Liver (tissue), 9 donors: ENCODE measurements around the gene BEX4. TPM values are rescaled to one million over a fixed set of nuclear protein-coding genes. Genes with fewer than 3 reads are reported as not detected.

ENCODE experiments used
- DNase-seq: peaks from one replicate; pipeline ENCODE4 v3.0.0-alpha.2; 2017; ENCODE audit warnings: low spot score
- H3K27ac ChIP-seq, 2 donors: one replicate each; pipeline ENCODE4 v1.7.0; 2013; ENCODE audit warnings: inconsistent platforms in 2 of 2, low read length in 2 of 2, control low read depth in 1 of 2, low read depth in 1 of 2, mild to moderate bottlenecking in 1 of 2
- H3K27me3 ChIP-seq, 4 donors: one replicate each; pipeline versions ENCODE4 v1.6.1 to v1.7.0; 2013; ENCODE audit warnings: low read length in 3 of 4, inconsistent platforms in 1 of 4, mild to moderate bottlenecking in 1 of 4, moderate library complexity in 1 of 4; ENCODE audit not compliant: control insufficient read depth in 4 of 4, insufficient read depth in 4 of 4
- H3K36me3 ChIP-seq, 4 donors: one replicate each; pipeline versions ENCODE4 v1.6.1 to v1.7.0; 2013; ENCODE audit warnings: low read length in 3 of 4, mild to moderate bottlenecking in 3 of 4, low read depth in 1 of 4, moderate library complexity in 1 of 4; ENCODE audit not compliant: control insufficient read depth in 4 of 4, insufficient read depth in 3 of 4
- H3K4me1 ChIP-seq, 4 donors: one replicate each; pipeline versions ENCODE4 v1.6.1 to v1.7.0; 2013; ENCODE audit warnings: low read length in 3 of 4, mild to moderate bottlenecking in 3 of 4, moderate library complexity in 1 of 4; ENCODE audit not compliant: control insufficient read depth in 4 of 4, insufficient read depth in 4 of 4
- H3K4me3 ChIP-seq, 3 donors: one replicate each; pipeline versions ENCODE4 v1.6.1 to v1.7.0; 2013; ENCODE audit warnings: low read length in 3 of 3, control low read depth in 1 of 3, low read depth in 1 of 3, mild to moderate bottlenecking in 1 of 3
- H3K9ac ChIP-seq, 2 donors: one replicate each; pipeline ENCODE4 v1.7.0; 2013; ENCODE audit warnings: low read length in 2 of 2, mild to moderate bottlenecking in 2 of 2, moderate library complexity in 2 of 2, control low read depth in 1 of 2, low read depth in 1 of 2
- H3K9me3 ChIP-seq, 4 donors: one replicate each; pipeline versions ENCODE4 v1.6.1 to v1.7.0; 2013; ENCODE audit warnings: low read length in 3 of 4; ENCODE audit not compliant: control insufficient read depth in 4 of 4
- FOXA1 ChIP-seq: IDR thresholded peaks from 2 replicates; pipeline ENCODE4 v1.6.1; 2016; ENCODE audit warnings: antibody characterized with exemption
- FOXA2 ChIP-seq: IDR thresholded peaks from 2 replicates; pipeline ENCODE4 v1.6.1; 2016; ENCODE audit warnings: antibody characterized with exemption
- RAD21 ChIP-seq, 2 donors: IDR thresholded peaks; 2 replicates each; pipeline ENCODE4 v1.6.1; 2016; ENCODE audit warnings: antibody characterized with exemption in 2 of 2, mild to moderate bottlenecking in 2 of 2
- REST ChIP-seq: IDR thresholded peaks from 2 replicates; pipeline ENCODE4 v1.6.1; 2016; ENCODE audit warnings: antibody characterized with exemption, mild to moderate bottlenecking
- YY1 ChIP-seq: IDR thresholded peaks from 2 replicates; pipeline ENCODE4 v1.6.1; 2016; ENCODE audit warnings: antibody characterized with exemption, mild to moderate bottlenecking
- WGBS: extraction: QIAGEN DNeasy Blood & Tissue Kit; methylation state at CpG from one replicate; pipeline ENCODE4 v1.1.7; 2013; 5-methylcytosine and 5-hydroxymethylcytosine counted together
- polyA plus RNA-seq, 2 donors: library from polyadenylated mRNA; stranded (reverse) in 1 of 2; unstranded in 1 of 2; fragments of 200-250 nt in 1 of 2; fragments of >200 nt in 1 of 2; fragmentation: Nextera tagmentation in 1 of 2; extraction: Ambion mirVana in 1 of 2; gene quantifications; one replicate each; pipeline versions ENCODE4 v1.2.1 to v1.2.3, GENCODE V29; 2013 to 2015
- total RNA-seq, 2 donors: library from RNA; depleted of rRNA; stranded (reverse); fragments of >200 nt; gene quantifications; one replicate each; pipeline ENCODE4 v1.2.3, GENCODE V29; 2014
- TF ChIP-seq, protein P1 (sequence below): fragments of 150-350 bp; IDR thresholded peaks from 2 replicates; pipeline ENCODE4 v1.5.1; 2017; ENCODE audit warnings: improper control_type of control experiment, low read depth, low read length; ENCODE audit not compliant: missing input control
- donor health status: healthy.
- donor health status: healthy.
- donor health status: healthy.
- donor health status: healthy.
- donor health status: healthy.

The BEX4 gene
- total and polyA plus RNA-seq, 4 donors = 2.0 to 26.5 (median 7.5) TPM

- Histone ChIP-seq H3K4me3 (no peak overlapping the region), H3K4me1 (no peaks in the 10 kb centered on the region), H3K9me3 (no peaks in the 10 kb centered on the region), H3K36me3 (no peaks in the 10 kb centered on the region), H3K9ac (no peak overlapping the region), H3K27me3 (peaks cover 0 to 3% (median 0%) of the 10 kb centered on the region in 4 donors), H3K27ac (no peak overlapping the region)
- no peak for DNase-seq
- 29% methylated on average over 7 of the region's 7 CpGs for WGBS
- TF ChIP-seq RAD21 (IDR thresholded peaks at IDR 0.05) (peak; percentile 61 to 74), REST (no peak)
- TF ChIP-seq, protein P1, sequence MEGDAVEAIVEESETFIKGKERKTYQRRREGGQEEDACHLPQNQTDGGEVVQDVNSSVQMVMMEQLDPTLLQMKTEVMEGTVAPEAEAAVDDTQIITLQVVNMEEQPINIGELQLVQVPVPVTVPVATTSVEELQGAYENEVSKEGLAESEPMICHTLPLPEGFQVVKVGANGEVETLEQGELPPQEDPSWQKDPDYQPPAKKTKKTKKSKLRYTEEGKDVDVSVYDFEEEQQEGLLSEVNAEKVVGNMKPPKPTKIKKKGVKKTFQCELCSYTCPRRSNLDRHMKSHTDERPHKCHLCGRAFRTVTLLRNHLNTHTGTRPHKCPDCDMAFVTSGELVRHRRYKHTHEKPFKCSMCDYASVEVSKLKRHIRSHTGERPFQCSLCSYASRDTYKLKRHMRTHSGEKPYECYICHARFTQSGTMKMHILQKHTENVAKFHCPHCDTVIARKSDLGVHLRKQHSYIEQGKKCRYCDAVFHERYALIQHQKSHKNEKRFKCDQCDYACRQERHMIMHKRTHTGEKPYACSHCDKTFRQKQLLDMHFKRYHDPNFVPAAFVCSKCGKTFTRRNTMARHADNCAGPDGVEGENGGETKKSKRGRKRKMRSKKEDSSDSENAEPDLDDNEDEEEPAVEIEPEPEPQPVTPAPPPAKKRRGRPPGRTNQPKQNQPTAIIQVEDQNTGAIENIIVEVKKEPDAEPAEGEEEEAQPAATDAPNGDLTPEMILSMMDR = peak; percentile 38
Measured at GRCh38 chrX:103211012-103211715, 3.7 kb upstream of the BEX4 start.

DNA sequence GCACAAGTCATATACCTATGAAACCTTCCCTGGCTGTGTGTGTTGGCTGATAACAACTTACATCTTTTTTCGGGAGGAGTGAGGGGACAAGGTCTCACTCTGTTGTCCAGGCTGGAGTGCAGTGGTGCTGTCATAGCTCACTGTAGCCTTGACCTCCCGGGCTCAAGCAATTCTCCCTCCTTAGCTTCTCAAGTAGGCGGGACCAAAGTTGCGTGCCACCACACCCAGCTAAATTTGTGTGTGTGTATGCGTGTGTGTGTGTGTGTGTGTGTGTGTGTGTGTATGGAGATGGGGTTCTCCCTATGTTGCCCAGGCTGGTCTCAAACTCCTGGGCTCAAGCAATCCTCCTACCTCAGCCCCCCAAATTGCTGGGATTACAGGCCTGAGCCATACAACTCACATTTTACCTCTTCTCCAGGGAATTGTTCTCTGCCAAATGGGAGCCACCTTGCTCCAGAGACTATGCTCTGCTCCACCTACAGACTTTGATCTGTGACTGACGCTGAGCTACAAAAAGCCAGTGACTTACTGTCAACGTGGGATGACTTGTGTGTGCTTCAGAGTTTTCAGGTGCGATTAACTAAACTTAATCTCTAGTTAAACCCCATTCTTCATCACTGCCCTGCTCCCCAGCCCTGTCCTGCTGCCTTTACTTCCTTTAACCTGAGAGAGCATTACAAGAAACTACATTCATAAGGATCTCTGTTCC is 2.0 kb upstream of the BEX4 start:
- H3K4me1 ChIP-seq = no peaks in the 10 kb centered on the region
- H3K4me3 ChIP-seq = no peak overlapping the region
- no peak overlapping the region for H3K27ac ChIP-seq
- H3K9ac ChIP-seq = no peak overlapping the region
- H3K9me3 ChIP-seq = no peaks in the 10 kb centered on the region
- DNase-seq = no peak
- H3K36me3 ChIP-seq = no peaks in the 10 kb centered on the region
- WGBS = 72% methylated on average over 8 of the region's 8 CpGs
- peaks cover 0 to 3% (median 0%) of the 10 kb centered on the region in 4 donors for H3K27me3 ChIP-seq
- no peak for TF ChIP-seq FOXA1

GRCh38 chrX:103215425-103215991 is 600 bp downstream of the BEX4 start:
- peak; percentile 63 for DNase-seq
- Histone ChIP-seq H3K27ac (peak overlapping the region; percentile 5 to 36), H3K4me1 (no peaks in the 10 kb centered on the region), H3K36me3 (no peaks in the 10 kb centered on the region), H3K9ac (no peak overlapping the region), H3K4me3 (peak overlapping the region; percentile 18 to 53 (median 20)), H3K9me3 (no peaks in the 10 kb centered on the region), H3K27me3 (peaks cover 0 to 3% (median 0%) of the 10 kb centered on the region in 4 donors)
- TF ChIP-seq YY1 = peak; percentile 29
- no peak for TF ChIP-seq FOXA2
- WGBS = 17% methylated on average over 37 of the region's 39 CpGs
